NOMO-1 (cell line): ENCODE results near the gene TTBK1.

ENCODE experiments used
- DNase-seq, 2 experiments: peaks; one replicate each; lab custom pipeline; 2025; ENCODE audit not compliant: unreplicated experiment in 2 of 2; lab: John Stamatoyannopoulos, UW

The TTBK1 gene

GRCh38 chr6:43242908-43243663 lies at the start of gene TTBK1:
Gene TTBK1 (plus strand): TSS chr6:43243481. CDS start chr6:43246661, 3,180 bp downstream.
- no peak for DNase-seq

GRCh38 chr6:43193929-43194328 lies 49.4 kb upstream of the TTBK1 start:
- no peak for DNase-seq

- no peak for DNase-seq
Observed at GRCh38 chr6:43196337-43196736, 46.9 kb upstream of the TTBK1 start.

DNA sequence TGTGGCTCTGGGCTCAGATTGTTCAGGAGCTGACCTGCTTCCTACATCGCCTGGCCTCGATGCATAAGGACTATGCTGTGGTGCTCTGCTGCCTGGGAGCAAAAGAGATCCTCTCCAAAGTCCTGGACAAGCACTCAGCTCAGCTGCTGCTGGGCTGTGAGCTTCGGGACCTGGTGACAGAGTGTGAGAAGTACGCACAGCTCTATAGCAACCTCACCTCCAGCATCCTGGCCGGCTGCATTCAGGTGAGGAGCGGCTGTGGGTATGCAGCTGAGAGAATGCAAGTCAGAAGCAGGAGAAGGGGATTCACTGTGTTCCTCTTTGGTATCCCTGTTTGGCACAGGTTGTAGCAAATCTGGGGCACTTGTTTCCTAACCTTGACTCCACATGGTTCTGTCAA lies 43.4 kb upstream of the TTBK1 start:
- DNase-seq, result no peak

DNA sequence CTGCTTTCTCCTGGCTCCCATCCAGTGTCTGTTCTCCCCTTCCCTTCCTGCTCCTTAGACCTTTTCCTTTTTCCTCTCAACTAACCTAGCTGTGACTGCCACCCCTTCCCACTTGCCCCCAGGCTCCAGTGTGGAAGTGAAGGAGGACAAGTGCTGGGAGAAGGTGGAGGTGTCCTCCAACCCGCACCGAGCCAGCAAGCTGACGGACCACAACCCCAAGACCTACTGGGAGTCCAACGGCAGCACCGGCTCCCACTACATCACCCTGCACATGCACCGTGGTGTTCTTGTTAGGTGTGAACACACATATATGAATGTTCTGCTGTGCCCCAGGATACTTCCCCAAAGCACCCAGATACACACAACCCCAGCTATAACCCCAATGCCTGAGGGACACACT lies 42.7 kb upstream of the TTBK1 start:
- DNase-seq, result no peak

GRCh38 chr6:43202451-43202850 lies 40.8 kb upstream of the TTBK1 start:
- no peak for DNase-seq

DNA sequence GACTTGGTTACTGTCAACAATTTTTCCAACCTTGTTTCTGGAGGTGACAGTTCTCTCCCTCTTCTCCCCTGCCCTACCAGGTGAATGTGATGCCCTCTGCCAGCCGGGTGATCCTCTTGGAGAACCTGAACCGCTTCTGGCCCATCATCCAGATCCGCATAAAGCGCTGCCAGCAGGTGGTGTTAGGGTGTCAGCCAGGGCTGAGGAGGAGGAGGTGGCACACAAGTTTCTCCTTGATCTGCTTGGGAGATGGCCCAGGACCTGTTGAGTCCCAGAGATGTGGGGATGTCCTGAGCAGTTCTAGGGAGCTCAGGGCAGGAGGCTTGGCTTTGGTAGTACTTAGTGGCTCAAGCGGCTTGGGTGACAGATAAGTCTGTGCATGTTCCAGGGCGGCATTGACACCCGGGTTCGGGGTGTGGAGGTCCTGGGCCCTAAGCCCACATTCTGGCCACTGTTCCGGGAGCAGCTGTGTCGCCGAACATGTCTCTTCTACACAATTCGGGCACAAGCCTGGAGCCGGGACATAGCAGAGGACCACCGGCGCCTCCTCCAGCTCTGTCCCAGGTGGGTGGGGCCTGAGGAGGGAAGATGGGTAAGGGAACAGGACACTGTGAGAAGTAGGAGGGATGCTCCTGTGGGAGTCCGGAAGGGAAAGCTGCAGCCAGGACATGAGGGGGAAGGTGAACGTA lies 40.1 kb upstream of the TTBK1 start:
- DNase-seq, result no peak

GRCh38 chr6:43203718-43204095 lies 39.6 kb upstream of the TTBK1 start:
- DNase-seq, result no peak

- DNase-seq, result no peak
Observed at GRCh38 chr6:43204271-43205105, 38.8 kb upstream of the TTBK1 start.

- no peak for DNase-seq
Observed at GRCh38 chr6:43205849-43206248, 37.4 kb upstream of the TTBK1 start.

DNA sequence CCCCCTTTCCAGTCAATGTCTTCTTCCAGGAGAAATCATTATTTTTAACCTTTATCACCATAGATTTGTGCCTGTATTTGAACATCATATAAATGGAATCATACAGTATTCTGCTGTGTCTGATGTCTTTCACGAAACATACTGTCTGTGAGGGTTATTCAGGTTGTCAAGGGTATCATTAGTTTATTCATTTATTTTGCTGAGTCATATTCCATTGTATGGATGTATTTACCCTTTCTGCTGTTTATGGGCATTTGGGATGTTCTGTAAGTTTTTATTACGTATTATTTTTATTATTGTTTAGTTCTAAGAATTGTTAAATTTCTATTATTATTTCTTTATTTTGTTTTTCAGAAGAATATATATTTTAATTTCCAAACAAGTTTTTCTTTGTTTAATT lies 36.0 kb upstream of the TTBK1 start:
- DNase-seq, result no peak

DNA sequence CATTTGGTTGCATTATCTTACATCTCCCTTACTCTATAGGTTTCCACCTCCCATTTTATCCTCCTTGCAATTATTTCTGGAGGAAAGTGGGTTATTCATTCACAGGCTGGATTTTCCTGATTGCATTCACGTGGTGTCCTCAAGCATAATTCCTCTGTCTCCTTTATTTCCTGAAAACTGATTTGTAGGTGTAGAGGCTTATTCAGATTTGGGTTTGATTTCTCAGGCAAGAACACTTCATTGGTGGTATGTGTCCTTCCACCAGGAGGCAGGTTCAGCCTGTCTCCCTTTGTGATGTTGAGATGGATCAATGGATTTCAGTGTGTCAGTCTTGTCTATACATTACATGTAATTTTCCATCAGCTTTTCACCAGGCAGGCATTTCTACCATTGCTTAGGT lies 31.3 kb upstream of the TTBK1 start:
- no peak for DNase-seq

DNA sequence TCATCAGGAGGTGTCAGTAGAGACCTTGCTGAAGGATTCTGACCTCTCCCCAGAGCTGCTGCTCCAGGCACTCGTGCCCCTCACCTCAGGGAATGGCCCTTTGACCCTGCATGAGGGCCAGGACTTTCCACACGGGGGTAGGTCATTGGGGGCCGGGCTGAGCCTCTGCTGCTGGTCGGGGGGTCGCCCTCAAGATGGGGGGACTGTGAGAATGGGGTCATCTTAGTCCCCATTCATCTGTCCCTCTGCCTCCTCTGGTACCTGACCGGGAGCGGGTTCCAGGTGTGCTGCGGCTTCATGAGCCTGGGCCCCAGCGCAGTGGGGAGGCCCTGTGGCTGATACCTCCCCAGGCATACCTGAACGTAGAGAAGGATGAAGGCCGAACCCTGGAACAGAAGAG lies 29.9 kb upstream of the TTBK1 start:
- DNase-seq, result no peak

DNA sequence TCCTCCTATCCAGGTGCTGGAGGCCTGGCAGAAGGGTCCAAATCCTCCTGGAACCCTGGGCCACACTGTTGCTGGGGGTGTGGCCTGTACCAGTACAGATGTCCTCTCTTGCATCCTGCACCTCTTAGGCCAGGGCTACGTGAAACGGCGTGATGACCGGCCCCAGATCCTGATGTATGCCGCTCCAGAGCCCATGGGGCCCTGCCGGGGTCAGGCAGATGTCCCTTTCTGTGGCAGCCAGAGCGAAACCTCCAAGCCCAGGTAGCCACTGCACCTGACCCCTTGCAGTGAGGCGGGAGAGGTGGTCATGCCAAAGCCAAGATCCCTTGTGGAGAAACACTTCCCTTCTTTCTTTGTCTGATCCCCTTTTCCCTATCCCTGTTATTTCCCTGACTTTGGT lies 28.2 kb upstream of the TTBK1 start:
- no peak for DNase-seq

- DNase-seq, result no peak
Observed at GRCh38 chr6:43216200-43216599, 27.1 kb upstream of the TTBK1 start.

DNA sequence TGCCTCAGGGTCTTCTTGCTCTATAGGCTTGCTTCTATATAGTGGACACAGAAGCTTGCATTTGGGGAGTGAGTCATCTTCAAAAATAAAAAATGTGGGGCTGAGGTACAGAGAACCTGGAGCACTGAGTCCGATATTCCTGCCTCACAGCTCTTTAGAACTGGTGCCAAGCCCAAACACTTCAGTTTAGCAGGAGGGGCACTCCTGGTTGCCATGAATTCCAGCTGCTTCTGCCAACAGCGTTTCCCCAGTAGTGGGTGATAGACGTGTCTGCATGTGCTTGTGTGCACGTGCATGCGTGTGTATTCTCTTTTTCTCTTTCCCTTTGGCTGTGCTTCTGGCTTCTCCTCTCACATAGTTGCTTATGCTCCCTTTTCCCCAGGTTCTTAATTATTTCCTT lies 25.9 kb upstream of the TTBK1 start:
- no peak for DNase-seq

DNA sequence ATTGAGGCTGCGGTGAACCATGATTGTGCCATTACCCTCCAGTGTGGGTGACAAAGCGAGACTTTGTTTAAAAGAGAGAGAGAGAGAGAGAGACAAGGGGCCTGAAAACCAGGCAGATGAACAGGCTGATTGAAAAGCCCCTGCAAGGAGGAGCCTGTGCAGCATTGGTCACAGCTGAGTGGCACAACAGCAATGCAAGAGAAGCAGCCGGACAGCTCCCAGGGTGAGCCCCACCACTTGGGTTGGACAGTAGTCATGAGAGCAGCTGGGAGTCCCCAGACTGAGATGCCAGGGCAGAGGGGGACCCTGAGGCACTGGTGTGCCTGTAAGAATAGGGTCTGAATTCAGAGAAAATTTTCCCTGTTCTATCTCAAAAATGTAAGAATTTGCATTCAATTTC lies 24.2 kb upstream of the TTBK1 start:
- DNase-seq, result no peak

DNA sequence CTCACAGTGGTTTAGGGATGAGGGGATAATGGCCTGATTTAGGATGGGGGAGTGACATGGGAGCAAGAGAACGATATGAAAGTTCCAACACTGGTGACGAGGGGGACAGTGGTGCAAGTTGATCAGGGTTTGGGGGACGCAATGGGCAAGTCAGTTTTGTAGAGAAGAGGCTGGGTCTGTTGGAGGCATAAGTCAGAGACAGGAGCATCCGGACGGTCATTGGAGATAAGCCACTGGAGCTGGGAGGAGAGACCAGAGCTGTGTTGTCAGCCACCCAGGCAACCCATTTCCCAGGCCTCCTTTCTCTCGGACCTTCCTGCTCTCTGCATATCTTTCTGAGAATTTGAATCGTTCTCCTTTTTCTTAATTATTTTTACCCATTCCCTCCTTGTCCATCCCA lies 23.5 kb upstream of the TTBK1 start:
- DNase-seq, result no peak

- no peak for DNase-seq
Observed at GRCh38 chr6:43220439-43220951, 22.8 kb upstream of the TTBK1 start.

- DNase-seq, result no peak
Observed at GRCh38 chr6:43221046-43221972, 22.0 kb upstream of the TTBK1 start.
